PFSK-1 (cell line): ENCODE measurements around the gene SHBG.

Source experiments
- FOXP2 ChIP-seq: optimal IDR thresholded peaks from 2 replicates; pipeline ENCODE3; 2011; ENCODE audit warnings: borderline replicate concordance, control low read depth, inconsistent platforms; ENCODE audit not compliant: insufficient read depth; ENCODE audit errors: extremely low read length, extremely low read depth
- POLR2AphosphoS5 ChIP-seq: IDR thresholded peaks from 2 replicates; pipeline ENCODE4 v1.6.1; 2012; ENCODE audit warnings: low read depth, mild to moderate bottlenecking, control low read depth, low read length, moderate library complexity
- TF ChIP-seq, protein P1 (sequence below), 2 experiments: IDR thresholded peaks; 2 replicates each; pipeline versions ENCODE4 v1.6.1 to v1.8.0; 2011 to 2012; ENCODE audit warnings: low read depth in 2 of 2, low read length in 2 of 2, control low read depth in 1 of 2, inconsistent platforms in 1 of 2, mild to moderate bottlenecking in 1 of 2, moderate library complexity in 1 of 2; ENCODE audit not compliant: insufficient read depth in 1 of 2

DNA sequence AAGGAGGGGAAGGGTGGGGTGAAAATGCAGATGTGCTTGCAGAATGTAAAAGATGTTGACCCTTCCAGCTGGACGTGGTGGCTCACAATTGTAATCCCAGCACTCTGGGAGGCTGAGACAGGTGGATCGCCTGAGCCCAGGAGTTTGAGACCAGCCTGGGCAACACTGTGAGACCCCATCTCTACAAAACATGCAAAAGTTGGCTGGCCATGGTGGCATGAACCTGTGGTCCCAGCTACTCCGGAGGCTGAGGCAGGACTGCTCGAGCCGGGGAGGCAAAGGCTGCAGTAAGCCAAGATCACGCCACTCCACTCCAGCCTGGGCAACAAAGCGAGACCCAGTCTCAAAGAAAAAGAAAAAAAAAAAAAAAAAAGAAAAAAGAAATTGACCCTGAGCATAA, 38.5 kb downstream of the SHBG start:
- no peak for TF ChIP-seq POLR2AphosphoS5
- TF ChIP-seq FOXP2: no peak
- TF ChIP-seq, protein P1, sequence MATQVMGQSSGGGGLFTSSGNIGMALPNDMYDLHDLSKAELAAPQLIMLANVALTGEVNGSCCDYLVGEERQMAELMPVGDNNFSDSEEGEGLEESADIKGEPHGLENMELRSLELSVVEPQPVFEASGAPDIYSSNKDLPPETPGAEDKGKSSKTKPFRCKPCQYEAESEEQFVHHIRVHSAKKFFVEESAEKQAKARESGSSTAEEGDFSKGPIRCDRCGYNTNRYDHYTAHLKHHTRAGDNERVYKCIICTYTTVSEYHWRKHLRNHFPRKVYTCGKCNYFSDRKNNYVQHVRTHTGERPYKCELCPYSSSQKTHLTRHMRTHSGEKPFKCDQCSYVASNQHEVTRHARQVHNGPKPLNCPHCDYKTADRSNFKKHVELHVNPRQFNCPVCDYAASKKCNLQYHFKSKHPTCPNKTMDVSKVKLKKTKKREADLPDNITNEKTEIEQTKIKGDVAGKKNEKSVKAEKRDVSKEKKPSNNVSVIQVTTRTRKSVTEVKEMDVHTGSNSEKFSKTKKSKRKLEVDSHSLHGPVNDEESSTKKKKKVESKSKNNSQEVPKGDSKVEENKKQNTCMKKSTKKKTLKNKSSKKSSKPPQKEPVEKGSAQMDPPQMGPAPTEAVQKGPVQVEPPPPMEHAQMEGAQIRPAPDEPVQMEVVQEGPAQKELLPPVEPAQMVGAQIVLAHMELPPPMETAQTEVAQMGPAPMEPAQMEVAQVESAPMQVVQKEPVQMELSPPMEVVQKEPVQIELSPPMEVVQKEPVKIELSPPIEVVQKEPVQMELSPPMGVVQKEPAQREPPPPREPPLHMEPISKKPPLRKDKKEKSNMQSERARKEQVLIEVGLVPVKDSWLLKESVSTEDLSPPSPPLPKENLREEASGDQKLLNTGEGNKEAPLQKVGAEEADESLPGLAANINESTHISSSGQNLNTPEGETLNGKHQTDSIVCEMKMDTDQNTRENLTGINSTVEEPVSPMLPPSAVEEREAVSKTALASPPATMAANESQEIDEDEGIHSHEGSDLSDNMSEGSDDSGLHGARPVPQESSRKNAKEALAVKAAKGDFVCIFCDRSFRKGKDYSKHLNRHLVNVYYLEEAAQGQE (IDR thresholded peaks at IDR 0.05; ENCODE audit: insufficient read depth in 1 of 2, low read depth in 2 of 2, low read length in 2 of 2): no peak
